ENCODE measurements around the gene TNNT3. TPM values are rescaled to one million over a fixed set of nuclear protein-coding genes. Genes with fewer than 3 reads are reported as not detected.

TNNT3 gene
- total RNA-seq, 1 experiment from 2014 or later, result not detected

- Mint-ChIP-seq H3K4me1 (ENCODE audit: low read depth, unreplicated experiment) (no peaks in the 10 kb centered on the region), H3K4me3 (ENCODE audit: low read depth, unreplicated experiment) (no peak overlapping the region), H3K27ac (ENCODE audit: unreplicated experiment) (no peak overlapping the region), H3K9me3 (ENCODE audit: low read depth, unreplicated experiment) (no peaks in the 10 kb centered on the region), H3K36me3 (ENCODE audit: insufficient read depth, unreplicated experiment) (no peaks in the 10 kb centered on the region), H3K27me3 (ENCODE audit: unreplicated experiment) (no peaks in the 10 kb centered on the region)
- TF ChIP-seq, protein P1, sequence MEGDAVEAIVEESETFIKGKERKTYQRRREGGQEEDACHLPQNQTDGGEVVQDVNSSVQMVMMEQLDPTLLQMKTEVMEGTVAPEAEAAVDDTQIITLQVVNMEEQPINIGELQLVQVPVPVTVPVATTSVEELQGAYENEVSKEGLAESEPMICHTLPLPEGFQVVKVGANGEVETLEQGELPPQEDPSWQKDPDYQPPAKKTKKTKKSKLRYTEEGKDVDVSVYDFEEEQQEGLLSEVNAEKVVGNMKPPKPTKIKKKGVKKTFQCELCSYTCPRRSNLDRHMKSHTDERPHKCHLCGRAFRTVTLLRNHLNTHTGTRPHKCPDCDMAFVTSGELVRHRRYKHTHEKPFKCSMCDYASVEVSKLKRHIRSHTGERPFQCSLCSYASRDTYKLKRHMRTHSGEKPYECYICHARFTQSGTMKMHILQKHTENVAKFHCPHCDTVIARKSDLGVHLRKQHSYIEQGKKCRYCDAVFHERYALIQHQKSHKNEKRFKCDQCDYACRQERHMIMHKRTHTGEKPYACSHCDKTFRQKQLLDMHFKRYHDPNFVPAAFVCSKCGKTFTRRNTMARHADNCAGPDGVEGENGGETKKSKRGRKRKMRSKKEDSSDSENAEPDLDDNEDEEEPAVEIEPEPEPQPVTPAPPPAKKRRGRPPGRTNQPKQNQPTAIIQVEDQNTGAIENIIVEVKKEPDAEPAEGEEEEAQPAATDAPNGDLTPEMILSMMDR (IDR thresholded peaks at IDR 0.05; ENCODE audit: unreplicated experiment), result no peak
- intact Hi-C loops (cut with micrococcal nuclease; ENCODE audit: unreplicated experiment), result no loop called here
- BruUV-seq (replicated peaks), result no TSS peak
- CTCF ChIA-PET, result no interaction called here
- no peak for DNase-seq
These were observed 63.5 kb downstream of the TNNT3 start for GRCh38 chr11:1982873-1983600.

DNA sequence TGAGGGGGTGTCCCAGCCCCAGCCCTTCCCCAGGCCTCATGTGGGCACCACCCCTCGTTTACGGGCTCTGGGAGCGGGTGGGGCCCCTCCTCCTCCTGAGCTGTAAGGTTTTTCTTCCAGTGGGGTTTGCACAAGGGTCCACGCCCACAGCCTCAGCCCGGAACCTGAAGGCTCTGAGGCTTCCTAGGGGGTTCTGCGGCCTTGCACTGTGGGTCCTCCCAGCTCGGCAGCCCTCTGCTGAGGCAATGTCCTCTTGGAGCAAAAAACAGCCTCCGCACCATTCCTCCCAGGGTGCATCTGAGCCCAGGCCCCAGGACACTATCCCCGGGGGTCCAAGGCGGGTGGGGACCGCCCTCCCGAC is 64.1 kb downstream of the TNNT3 start:
- intact Hi-C loops (cut with micrococcal nuclease; ENCODE audit: unreplicated experiment), result no loop called here
- H3K27me3 Mint-ChIP-seq (ENCODE audit: unreplicated experiment), result no peaks in the 10 kb centered on the region
- TF ChIP-seq, protein P1 (IDR thresholded peaks at IDR 0.05; ENCODE audit: unreplicated experiment), result no peak
- H3K4me1 Mint-ChIP-seq (ENCODE audit: low read depth, unreplicated experiment), result no peaks in the 10 kb centered on the region
- no peak for DNase-seq
- H3K9me3 Mint-ChIP-seq (ENCODE audit: low read depth, unreplicated experiment), result no peaks in the 10 kb centered on the region
- H3K36me3 Mint-ChIP-seq (ENCODE audit: insufficient read depth, unreplicated experiment), result no peaks in the 10 kb centered on the region
- no TSS peak for BruUV-seq (replicated peaks)
- no peak overlapping the region for H3K27ac Mint-ChIP-seq (ENCODE audit: unreplicated experiment)
- CTCF ChIA-PET, result no interaction called here
- H3K4me3 Mint-ChIP-seq (ENCODE audit: low read depth, unreplicated experiment), result no peak overlapping the region

DNA sequence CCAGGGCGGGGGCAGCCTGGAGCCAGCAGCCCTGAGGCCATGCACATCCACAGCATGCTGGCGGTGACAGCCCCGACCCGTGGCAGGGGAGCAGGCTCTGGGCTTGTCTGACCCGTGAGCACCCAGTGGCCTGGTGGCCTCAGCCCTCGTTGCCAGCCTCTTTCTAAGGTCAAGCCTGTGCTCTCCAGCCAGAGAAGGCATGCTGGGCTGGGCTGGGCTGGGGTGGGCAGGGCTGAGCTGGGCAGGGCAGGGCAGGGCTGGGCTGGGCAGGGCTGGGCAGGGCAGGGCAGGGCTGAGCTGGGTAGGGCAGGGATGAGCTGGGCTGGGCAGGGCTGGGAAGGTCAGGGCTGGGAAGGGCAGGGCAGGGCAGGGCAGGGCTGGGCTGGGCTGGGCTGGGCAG is 67.5 kb downstream of the TNNT3 start:
- no TSS peak for BruUV-seq (replicated peaks)
- Mint-ChIP-seq H3K27me3 (ENCODE audit: unreplicated experiment) (no peaks in the 10 kb centered on the region), H3K36me3 (ENCODE audit: insufficient read depth, unreplicated experiment) (no peaks in the 10 kb centered on the region), H3K9me3 (ENCODE audit: low read depth, unreplicated experiment) (no peaks in the 10 kb centered on the region), H3K4me1 (ENCODE audit: low read depth, unreplicated experiment) (no peaks in the 10 kb centered on the region), H3K27ac (ENCODE audit: unreplicated experiment) (no peak overlapping the region), H3K4me3 (ENCODE audit: low read depth, unreplicated experiment) (no peak overlapping the region)
- intact Hi-C loops (cut with micrococcal nuclease; ENCODE audit: unreplicated experiment), result no loop called here
- DNase-seq, result no peak
- CTCF ChIA-PET, result interaction anchor here (0.6 to 1.4 kb wide), 3 partner anchors 105 to 334 kb away, joined by 4 read pairs; no protein-coding TSS in a partner anchor
- TF ChIP-seq, protein P1 (IDR thresholded peaks at IDR 0.05; ENCODE audit: unreplicated experiment), result no peak

GRCh38 chr11:1988174-1988573 is 68.7 kb downstream of the TNNT3 start:
- no peak overlapping the region for H3K27ac Mint-ChIP-seq (ENCODE audit: unreplicated experiment)
- TF ChIP-seq, protein P1 (IDR thresholded peaks at IDR 0.05; ENCODE audit: unreplicated experiment), result no peak
- H3K4me3 Mint-ChIP-seq (ENCODE audit: low read depth, unreplicated experiment), result no peak overlapping the region
- no TSS peak for BruUV-seq (replicated peaks)
- no peaks in the 10 kb centered on the region for H3K27me3 Mint-ChIP-seq (ENCODE audit: unreplicated experiment)
- H3K9me3 Mint-ChIP-seq (ENCODE audit: low read depth, unreplicated experiment), result no peaks in the 10 kb centered on the region
- intact Hi-C loops (cut with micrococcal nuclease; ENCODE audit: unreplicated experiment), result no loop called here
- no peaks in the 10 kb centered on the region for H3K36me3 Mint-ChIP-seq (ENCODE audit: insufficient read depth, unreplicated experiment)
- no peak for DNase-seq
- no peaks in the 10 kb centered on the region for H3K4me1 Mint-ChIP-seq (ENCODE audit: low read depth, unreplicated experiment)
- CTCF ChIA-PET, result interaction anchor here (0.6 to 0.7 kb wide), 3 partner anchors 13 to 89 kb away, joined by 3 to 7 read pairs (median 7); no protein-coding TSS in a partner anchor

Small RNA genes lying within 50 kb of the gene (microRNA-seq; reads per million reads assigned to microRNA genes)
- gene MIR7847, result not detected

Other genes starting within 250 kb of the TNNT3 start
- gene KRTAP5-6, start 222.5 kb upstream of the TNNT3 start, total RNA-seq (2022), result not detected in 2 replicates
- 3.3 and 8.1 TPM in 2 replicates for gene IFITM10, start 169.1 kb upstream of the TNNT3 start, total RNA-seq (2022)
- gene CTSD, start 155.8 kb upstream of the TNNT3 start, total RNA-seq (2022), result 531 and 685 TPM in 2 replicates
- gene SYT8, start 84.7 kb upstream of the TNNT3 start, total RNA-seq (2022), result 5.8 and 7.1 TPM in 2 replicates
- gene TNNI2, start 80.7 kb upstream of the TNNT3 start, total RNA-seq (2022), result 1.3 and 1.4 TPM in 2 replicates
- gene LSP1, start 66.6 kb upstream of the TNNT3 start, total RNA-seq (2022), result not detected in 2 replicates
- not detected in 2 replicates for gene PRR33, start 27.8 kb upstream of the TNNT3 start, total RNA-seq (2022)
- gene MRPL23, start 27.6 kb downstream of the TNNT3 start, total RNA-seq (2022), result 104 and 109 TPM in 2 replicates
- 0.38 and 1.9 TPM in 2 replicates for gene H19, start 78.1 kb downstream of the TNNT3 start, total RNA-seq (2022)
- gene IGF2, start 219.7 kb downstream of the TNNT3 start, total RNA-seq (2022), result 0.37 and 0.45 TPM in 2 replicates
- gene INS, start 241.5 kb downstream of the TNNT3 start, total RNA-seq (2022), result not detected in 2 replicates